Fibroblast of mammary gland (primary cell): Measurements from ENCODE around the gene TAB2.

Experiments
- DNase-seq: peaks from one replicate; pipeline ENCODE4 v3.0.0-alpha.2; 2010; ENCODE audit warnings: low read depth
- H3K4me3 ChIP-seq: 2 replicates; pipeline ENCODE4 v1.5.1; 2011; ENCODE audit warnings: low read depth, mild to moderate bottlenecking, low read length, moderate library complexity; ENCODE audit not compliant: control insufficient read depth
- TF ChIP-seq, protein P1 (sequence below): conservative IDR thresholded peaks from 2 replicates; pipeline ENCODE4 v1.5.1; 2011; ENCODE audit warnings: low read depth, low read length, inconsistent platforms; ENCODE audit not compliant: control insufficient read depth, insufficient read depth

The TAB2 gene

DNA sequence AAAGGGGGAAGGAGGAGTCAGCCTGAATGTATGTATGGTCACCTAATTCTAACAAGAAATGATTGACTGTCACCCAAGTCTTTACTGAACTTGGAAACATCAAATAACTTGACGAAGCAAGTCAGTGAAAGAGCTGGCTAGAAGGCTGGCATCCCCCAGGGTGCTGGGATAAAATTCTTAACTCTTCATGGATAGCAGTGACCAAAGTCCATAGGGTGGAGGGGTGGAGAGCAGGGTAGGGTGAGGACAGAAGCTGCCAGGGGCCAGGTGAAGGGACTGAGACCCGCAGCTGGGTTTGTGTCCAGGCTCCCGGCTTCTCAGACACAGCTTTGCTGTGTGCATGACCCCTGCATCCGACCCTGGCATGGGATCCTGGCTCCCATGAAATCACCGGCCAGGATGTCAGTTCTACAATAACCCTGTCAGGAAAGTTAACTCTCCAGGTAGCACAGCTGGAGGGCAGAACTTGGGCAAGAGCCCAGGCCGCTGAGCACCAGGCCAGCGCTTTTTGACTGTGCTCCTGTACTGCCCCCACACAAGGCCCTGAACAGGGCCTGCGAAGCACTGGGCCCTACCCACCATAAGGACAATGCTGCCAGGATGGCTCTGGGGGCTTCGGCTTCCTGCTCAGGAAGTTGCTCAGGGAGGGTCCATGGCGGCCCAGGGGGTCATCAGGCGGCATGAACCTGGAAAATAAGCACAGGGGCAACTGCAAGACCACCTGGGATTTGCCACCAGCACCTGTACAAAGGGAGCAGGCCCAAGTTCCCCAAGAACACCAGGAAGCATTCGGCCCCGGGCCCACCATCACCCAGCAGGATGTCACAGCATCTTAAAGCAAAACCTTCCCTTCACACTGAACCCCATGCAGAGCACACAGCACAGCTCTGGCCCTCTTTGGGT is 134.8 kb downstream of the TAB2 start:
- TF ChIP-seq, protein P1, sequence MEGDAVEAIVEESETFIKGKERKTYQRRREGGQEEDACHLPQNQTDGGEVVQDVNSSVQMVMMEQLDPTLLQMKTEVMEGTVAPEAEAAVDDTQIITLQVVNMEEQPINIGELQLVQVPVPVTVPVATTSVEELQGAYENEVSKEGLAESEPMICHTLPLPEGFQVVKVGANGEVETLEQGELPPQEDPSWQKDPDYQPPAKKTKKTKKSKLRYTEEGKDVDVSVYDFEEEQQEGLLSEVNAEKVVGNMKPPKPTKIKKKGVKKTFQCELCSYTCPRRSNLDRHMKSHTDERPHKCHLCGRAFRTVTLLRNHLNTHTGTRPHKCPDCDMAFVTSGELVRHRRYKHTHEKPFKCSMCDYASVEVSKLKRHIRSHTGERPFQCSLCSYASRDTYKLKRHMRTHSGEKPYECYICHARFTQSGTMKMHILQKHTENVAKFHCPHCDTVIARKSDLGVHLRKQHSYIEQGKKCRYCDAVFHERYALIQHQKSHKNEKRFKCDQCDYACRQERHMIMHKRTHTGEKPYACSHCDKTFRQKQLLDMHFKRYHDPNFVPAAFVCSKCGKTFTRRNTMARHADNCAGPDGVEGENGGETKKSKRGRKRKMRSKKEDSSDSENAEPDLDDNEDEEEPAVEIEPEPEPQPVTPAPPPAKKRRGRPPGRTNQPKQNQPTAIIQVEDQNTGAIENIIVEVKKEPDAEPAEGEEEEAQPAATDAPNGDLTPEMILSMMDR: no peak
- DNase-seq: no peak
- no peak overlapping the region for H3K4me3 ChIP-seq

DNA sequence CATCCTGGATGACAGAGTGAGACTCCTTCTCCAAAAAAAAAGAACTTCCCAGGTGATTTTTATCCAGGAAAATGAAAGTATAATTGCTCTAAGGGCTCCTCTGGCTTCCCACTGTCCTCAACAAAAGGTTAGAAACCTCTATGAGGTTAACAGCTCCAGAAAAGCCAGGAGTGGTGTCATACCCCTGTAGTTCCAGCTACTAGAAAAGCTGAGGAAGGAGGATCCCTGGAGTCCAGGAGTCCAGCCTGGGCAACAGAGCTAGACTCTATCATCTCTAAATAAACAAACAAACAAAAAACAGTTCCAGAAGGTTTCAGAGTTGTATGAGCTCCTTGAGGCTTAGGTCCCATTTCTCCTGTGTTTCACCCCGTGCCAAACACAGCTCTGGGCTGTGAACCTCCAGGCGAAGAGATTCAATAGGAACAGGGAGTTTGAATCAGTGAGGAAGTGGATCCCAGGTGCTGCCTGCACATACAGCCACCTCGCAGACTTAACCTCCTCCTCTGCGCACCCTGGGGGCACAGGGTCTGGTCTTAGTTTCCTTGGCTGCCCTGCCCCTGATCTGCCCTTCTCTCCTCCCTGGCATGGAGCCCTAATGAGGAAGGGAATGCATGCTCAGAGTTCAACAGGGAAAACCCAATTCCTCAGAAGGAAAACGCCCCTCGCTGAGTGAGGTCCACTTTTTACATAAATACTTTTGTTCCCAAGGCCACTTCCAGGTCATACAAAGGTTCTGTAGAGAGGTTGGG is 136.3 kb downstream of the TAB2 start:
- TF ChIP-seq, protein P1: no peak
- no peak for DNase-seq
- no peak overlapping the region for H3K4me3 ChIP-seq

- H3K4me3 ChIP-seq: no peak overlapping the region
- TF ChIP-seq, protein P1: no peak
- DNase-seq: peak; percentile 96
Observed at GRCh38 chr6:149454346-149454848, 136.9 kb downstream of the TAB2 start.

DNA sequence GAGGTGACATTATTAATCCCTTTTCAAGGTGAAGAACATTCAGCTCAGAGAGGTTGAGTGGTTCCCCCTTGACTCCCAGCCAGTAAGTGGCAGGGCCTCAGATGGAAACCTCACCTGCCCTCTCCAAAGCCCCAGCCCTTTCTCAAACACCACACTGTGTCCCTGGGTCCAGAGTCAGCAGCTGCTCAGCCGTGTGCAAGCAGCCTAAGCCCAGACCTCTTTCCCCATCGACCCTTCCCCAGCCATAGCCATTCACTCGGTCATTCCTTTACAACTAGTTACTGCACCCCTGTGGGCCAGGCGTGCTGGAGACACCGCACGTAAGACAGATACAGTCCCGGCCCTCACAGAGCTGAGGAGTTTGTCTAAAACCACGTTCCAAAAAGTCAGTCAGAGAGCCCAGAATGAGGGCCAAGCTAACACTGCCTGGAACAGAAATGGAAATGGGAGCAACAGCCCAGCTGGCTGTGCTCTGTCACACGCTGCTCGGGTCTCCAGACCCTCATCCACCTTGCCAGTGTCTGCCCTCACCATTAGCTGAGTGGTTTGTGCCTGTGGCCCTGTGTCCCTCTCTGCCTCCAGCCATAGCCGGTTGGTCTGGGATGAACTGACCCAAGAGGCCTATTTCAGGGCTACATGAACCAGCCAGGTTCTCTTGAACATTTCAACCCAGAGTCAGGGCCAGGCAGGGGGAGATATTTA is 137.7 kb downstream of the TAB2 start:
- no peak overlapping the region for H3K4me3 ChIP-seq
- TF ChIP-seq, protein P1: no peak

DNA sequence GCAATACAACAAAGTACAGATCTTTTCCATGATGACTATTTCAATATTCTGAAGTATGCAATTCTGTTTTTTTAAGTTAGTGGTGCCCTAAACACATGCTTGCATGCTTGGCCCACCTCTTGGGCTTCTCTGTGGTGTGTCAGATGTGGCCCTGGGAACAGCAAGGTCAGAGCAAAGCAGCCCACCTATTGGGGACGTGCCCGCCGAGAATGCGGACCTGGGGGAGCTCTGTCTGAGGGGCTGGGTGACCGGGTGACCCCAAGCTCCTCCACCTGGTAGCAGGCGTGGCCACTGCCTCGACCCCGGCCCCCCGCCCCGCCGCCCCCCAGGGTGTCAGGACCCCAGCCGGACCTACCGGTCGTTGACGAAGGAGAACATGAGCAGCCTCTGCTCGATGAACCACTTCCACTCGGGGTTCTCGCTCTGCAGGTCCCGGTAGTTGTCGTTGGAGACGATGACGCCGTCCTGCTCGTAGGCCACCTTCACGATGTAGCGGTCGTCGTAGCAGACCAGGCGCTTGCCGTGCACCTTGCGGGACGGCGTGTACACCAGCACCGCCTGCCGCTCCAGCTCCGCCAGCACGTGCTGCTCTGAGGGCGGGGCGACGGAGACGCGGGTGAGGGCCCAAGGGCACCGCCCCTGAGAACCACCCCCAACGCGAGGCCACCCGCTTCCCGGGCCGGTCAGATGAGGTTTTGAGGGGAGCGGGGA is 139.0 kb downstream of the TAB2 start:
- no peak overlapping the region for H3K4me3 ChIP-seq
- no peak for DNase-seq
- TF ChIP-seq, protein P1: no peak

More for the DNA sequence above, 137.7 kb downstream of the TAB2 start:
- DNase-seq: no peak
